Measurements from ENCODE around the gene PTPRK. TPM values are rescaled to one million over a fixed set of nuclear protein-coding genes. Genes with fewer than 3 reads are reported as not detected.

The PTPRK gene
- polyA plus RNA-seq, 1 donor (not counting 4 experiments of a cell fraction or from before 2014, with no cell fraction given) = 52.7 TPM

DNA sequence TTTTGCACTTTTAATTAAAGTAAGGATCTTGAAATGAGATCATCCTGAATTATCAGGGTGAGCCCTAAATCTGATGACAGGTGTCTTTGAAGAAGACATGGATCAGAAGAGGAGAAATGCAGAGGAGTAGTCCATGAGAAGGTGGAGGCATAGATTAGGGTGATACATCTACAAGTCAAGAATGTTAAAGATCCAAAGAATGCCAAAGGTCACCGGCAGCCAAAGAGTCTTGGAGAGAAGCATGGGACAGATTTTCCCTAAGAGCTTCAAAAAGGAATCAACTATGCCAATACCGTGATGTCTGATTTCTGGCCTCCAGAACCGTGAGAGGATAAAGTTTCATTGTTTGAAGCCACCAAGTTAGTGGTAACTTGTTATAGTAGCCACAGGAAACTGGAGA, 560.5 kb downstream of the PTPRK start:
- Histone ChIP-seq H3K36me3 (ENCODE audit: control insufficient read depth in 2 of 2, extremely low read depth in 1 of 2, insufficient read depth in 2 of 2, low read length in 2 of 2) (no peaks in the 10 kb centered on the region), H4K20me1 (ENCODE audit: control insufficient read depth, extremely low read depth, insufficient read depth, low read length) (no peaks in the 10 kb centered on the region), H3K79me2 (ENCODE audit: control insufficient read depth, insufficient read depth, low read length) (no peaks in the 10 kb centered on the region), H3K4me1 (ENCODE audit: control insufficient read depth, extremely low read depth, insufficient read depth, low read length) (no peaks in the 10 kb centered on the region), H3K4me3 (ENCODE audit: control insufficient read depth in 2 of 3, extremely low read depth in 1 of 3, insufficient read depth in 2 of 3, low read depth in 1 of 3, low read length in 3 of 3) (no peak overlapping the region), H3K9me1 (ENCODE audit: control insufficient read depth, extremely low read depth, insufficient read depth, low read length) (no peaks in the 10 kb centered on the region), H3K27me3 (ENCODE audit: control insufficient read depth, extremely low read depth, insufficient read depth, low read length) (no peaks in the 10 kb centered on the region), H3K9ac (ENCODE audit: control insufficient read depth, extremely low read depth, insufficient read depth, low read length) (no peak overlapping the region), H3K9me3 (ENCODE audit: control insufficient read depth, low read depth, low read length) (no peaks in the 10 kb centered on the region), H3K27ac (ENCODE audit: control insufficient read depth, insufficient read depth, low read length) (no peak overlapping the region), H2AFZ (ENCODE audit: control insufficient read depth, low read length) (no peak overlapping the region), H3K4me2 (ENCODE audit: control insufficient read depth, extremely low read depth, insufficient read depth, low read depth, low read length) (no peak overlapping the region)
- FAIRE-seq = no peak
- TF ChIP-seq, protein P1, sequence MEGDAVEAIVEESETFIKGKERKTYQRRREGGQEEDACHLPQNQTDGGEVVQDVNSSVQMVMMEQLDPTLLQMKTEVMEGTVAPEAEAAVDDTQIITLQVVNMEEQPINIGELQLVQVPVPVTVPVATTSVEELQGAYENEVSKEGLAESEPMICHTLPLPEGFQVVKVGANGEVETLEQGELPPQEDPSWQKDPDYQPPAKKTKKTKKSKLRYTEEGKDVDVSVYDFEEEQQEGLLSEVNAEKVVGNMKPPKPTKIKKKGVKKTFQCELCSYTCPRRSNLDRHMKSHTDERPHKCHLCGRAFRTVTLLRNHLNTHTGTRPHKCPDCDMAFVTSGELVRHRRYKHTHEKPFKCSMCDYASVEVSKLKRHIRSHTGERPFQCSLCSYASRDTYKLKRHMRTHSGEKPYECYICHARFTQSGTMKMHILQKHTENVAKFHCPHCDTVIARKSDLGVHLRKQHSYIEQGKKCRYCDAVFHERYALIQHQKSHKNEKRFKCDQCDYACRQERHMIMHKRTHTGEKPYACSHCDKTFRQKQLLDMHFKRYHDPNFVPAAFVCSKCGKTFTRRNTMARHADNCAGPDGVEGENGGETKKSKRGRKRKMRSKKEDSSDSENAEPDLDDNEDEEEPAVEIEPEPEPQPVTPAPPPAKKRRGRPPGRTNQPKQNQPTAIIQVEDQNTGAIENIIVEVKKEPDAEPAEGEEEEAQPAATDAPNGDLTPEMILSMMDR (optimal IDR thresholded peaks at IDR 0.05 in 1 of 3, IDR thresholded peaks at IDR 0.05 in 1 of 3, conservative IDR thresholded peaks at IDR 0.05 in 1 of 3; ENCODE audit: extremely low read depth in 1 of 3, insufficient read depth in 2 of 3, low read length in 3 of 3) = no peak
- TF ChIP-seq EZH2 (IDR thresholded peaks at IDR 0.05; ENCODE audit: low read length) = no peak
- dilution Hi-C loops (cut with MboI; ENCODE audit: extremely low pct_ligation_motif_present, low sequenced_read_pairs) = no loop called here
- no peak for DNase-seq (ENCODE audit: low read depth, low spot score)

DNA sequence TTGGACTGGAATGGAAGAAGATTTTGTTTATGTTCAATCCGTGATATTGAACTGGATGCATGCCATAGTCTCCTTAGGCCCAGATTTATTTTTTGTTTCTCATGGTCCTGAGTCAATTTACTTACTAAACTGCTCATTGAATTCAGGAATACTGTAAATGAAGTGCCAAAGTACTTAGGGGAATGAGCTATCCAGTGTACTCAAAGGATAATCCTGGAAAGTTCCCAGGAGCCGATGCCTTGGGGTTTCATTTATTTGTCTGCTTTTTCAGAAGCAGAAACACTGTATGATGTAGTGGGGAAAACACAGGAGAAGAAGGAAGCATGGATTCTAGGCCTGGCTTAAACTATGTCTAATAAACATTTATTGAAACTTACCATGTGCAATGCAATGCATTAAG, 563.4 kb downstream of the PTPRK start:
- Histone ChIP-seq H3K9ac (ENCODE audit: control insufficient read depth, extremely low read depth, insufficient read depth, low read length) (no peak overlapping the region), H3K4me3 (ENCODE audit: control insufficient read depth in 2 of 3, extremely low read depth in 1 of 3, insufficient read depth in 2 of 3, low read depth in 1 of 3, low read length in 3 of 3) (no peak overlapping the region), H3K27ac (ENCODE audit: control insufficient read depth, insufficient read depth, low read length) (no peak overlapping the region), H3K36me3 (ENCODE audit: control insufficient read depth in 2 of 2, extremely low read depth in 1 of 2, insufficient read depth in 2 of 2, low read length in 2 of 2) (no peaks in the 10 kb centered on the region), H3K9me1 (ENCODE audit: control insufficient read depth, extremely low read depth, insufficient read depth, low read length) (no peaks in the 10 kb centered on the region), H3K4me1 (ENCODE audit: control insufficient read depth, extremely low read depth, insufficient read depth, low read length) (no peaks in the 10 kb centered on the region), H4K20me1 (ENCODE audit: control insufficient read depth, extremely low read depth, insufficient read depth, low read length) (no peaks in the 10 kb centered on the region), H2AFZ (ENCODE audit: control insufficient read depth, low read length) (no peak overlapping the region), H3K9me3 (ENCODE audit: control insufficient read depth, low read depth, low read length) (no peaks in the 10 kb centered on the region), H3K27me3 (ENCODE audit: control insufficient read depth, extremely low read depth, insufficient read depth, low read length) (no peaks in the 10 kb centered on the region), H3K79me2 (ENCODE audit: control insufficient read depth, insufficient read depth, low read length) (no peaks in the 10 kb centered on the region), H3K4me2 (ENCODE audit: control insufficient read depth, extremely low read depth, insufficient read depth, low read depth, low read length) (no peak overlapping the region)
- dilution Hi-C loops (cut with MboI; ENCODE audit: extremely low pct_ligation_motif_present, low sequenced_read_pairs) = no loop called here
- no peak for FAIRE-seq
- DNase-seq (ENCODE audit: low read depth, low spot score) = no peak
- no peak for TF ChIP-seq EZH2 (IDR thresholded peaks at IDR 0.05; ENCODE audit: low read length)
- TF ChIP-seq, protein P1 (optimal IDR thresholded peaks at IDR 0.05 in 1 of 3, IDR thresholded peaks at IDR 0.05 in 1 of 3, conservative IDR thresholded peaks at IDR 0.05 in 1 of 3; ENCODE audit: extremely low read depth in 1 of 3, insufficient read depth in 2 of 3, low read length in 3 of 3) = no peak

Data from keratinocyte (primary cell).